Measurements from ENCODE around the gene ANKS6. TPM values are rescaled to one million over a fixed set of nuclear protein-coding genes. Genes with fewer than 3 reads are reported as not detected.

The ANKS6 gene
- total and polyA plus RNA-seq, 2 experiments from 2014 or later = 25.5 to 40.3 TPM

GRCh38 chr9:98790134-98790841 is 6.1 kb downstream of the ANKS6 start:
- Histone ChIP-seq H3K27ac (no peak overlapping the region), H3K27me3 (no peaks in the 10 kb centered on the region), H3K4me1 (ENCODE audit: low read depth) (peaks cover 10% of the 10 kb centered on the region), H3K9me3 (ENCODE audit: low read depth) (no peaks in the 10 kb centered on the region), H3K4me3 (no peak overlapping the region), H3K36me3 (peaks cover 5% of the 10 kb centered on the region)
- no peak for DNase-seq (ENCODE audit: low read depth in 1 of 2, low spot score in 1 of 2)
- TF ChIP-seq, protein P1, sequence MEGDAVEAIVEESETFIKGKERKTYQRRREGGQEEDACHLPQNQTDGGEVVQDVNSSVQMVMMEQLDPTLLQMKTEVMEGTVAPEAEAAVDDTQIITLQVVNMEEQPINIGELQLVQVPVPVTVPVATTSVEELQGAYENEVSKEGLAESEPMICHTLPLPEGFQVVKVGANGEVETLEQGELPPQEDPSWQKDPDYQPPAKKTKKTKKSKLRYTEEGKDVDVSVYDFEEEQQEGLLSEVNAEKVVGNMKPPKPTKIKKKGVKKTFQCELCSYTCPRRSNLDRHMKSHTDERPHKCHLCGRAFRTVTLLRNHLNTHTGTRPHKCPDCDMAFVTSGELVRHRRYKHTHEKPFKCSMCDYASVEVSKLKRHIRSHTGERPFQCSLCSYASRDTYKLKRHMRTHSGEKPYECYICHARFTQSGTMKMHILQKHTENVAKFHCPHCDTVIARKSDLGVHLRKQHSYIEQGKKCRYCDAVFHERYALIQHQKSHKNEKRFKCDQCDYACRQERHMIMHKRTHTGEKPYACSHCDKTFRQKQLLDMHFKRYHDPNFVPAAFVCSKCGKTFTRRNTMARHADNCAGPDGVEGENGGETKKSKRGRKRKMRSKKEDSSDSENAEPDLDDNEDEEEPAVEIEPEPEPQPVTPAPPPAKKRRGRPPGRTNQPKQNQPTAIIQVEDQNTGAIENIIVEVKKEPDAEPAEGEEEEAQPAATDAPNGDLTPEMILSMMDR (IDR thresholded peaks at IDR 0.05; ENCODE audit: low read depth, low read length) = no peak

GRCh38 chr9:98789483-98790133 is 6.7 kb downstream of the ANKS6 start:
- Histone ChIP-seq H3K27ac (no peak overlapping the region), H3K9me3 (ENCODE audit: low read depth) (no peaks in the 10 kb centered on the region), H3K4me1 (ENCODE audit: low read depth) (peaks cover 10% of the 10 kb centered on the region), H3K27me3 (no peaks in the 10 kb centered on the region), H3K36me3 (peaks cover 5% of the 10 kb centered on the region), H3K4me3 (no peak overlapping the region)
- DNase-seq (ENCODE audit: low read depth in 1 of 2, low spot score in 1 of 2) = no peak
- TF ChIP-seq, protein P1 (IDR thresholded peaks at IDR 0.05; ENCODE audit: low read depth, low read length) = no peak

- no peak overlapping the region for H3K4me3 ChIP-seq
- H3K27ac ChIP-seq = no peak overlapping the region
- H3K4me1 ChIP-seq (ENCODE audit: low read depth) = peaks cover 10% of the 10 kb centered on the region
- H3K9me3 ChIP-seq (ENCODE audit: low read depth) = no peaks in the 10 kb centered on the region
- no peak for DNase-seq (ENCODE audit: low read depth in 1 of 2, low spot score in 1 of 2)
- TF ChIP-seq, protein P1 (IDR thresholded peaks at IDR 0.05; ENCODE audit: low read depth, low read length) = no peak
- peaks cover 6% of the 10 kb centered on the region for H3K36me3 ChIP-seq
- no peaks in the 10 kb centered on the region for H3K27me3 ChIP-seq
Measured at GRCh38 chr9:98787766-98788335, 8.5 kb downstream of the ANKS6 start.

DNA sequence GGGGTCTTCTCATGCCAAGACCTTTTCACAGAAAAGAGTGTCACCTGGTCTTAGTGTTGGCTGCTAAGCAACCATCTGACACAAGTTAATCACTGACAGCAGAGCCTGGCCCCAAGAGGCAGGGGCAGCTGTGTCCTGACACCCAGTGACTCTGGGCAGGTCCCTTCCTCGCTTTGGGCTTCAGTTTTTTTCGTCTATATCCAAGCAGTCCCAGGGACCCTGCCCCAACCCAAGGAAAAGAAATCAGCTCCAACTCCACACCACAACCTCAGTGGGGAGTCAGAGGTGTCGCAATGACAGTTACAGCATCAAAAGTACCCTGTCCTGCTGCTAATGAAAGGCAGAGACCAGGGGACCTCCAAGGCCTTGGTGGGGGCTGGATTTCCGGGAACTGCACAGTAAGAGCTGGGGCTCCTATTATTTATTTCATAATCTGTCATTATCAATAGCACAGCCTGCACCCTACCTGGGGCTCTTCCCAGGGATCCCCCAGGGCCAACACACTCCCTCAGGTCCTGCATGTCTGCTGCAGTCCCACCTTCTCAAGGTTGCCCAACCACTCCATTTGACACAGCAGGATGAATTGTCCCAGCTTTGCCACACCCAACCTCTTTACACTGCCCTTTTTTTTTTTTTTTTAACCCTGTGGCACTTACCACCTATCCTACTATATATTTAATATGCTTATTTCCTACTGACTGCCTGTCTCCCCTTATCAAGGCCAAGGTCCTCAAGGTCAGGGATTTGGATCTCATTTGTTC is 9.4 kb downstream of the ANKS6 start:
- TF ChIP-seq, protein P1 (IDR thresholded peaks at IDR 0.05; ENCODE audit: low read depth, low read length) = no peak
- Histone ChIP-seq H3K36me3 (peaks cover 13% of the 10 kb centered on the region), H3K27ac (no peak overlapping the region), H3K4me3 (no peak overlapping the region), H3K27me3 (no peaks in the 10 kb centered on the region), H3K4me1 (ENCODE audit: low read depth) (peaks cover 7% of the 10 kb centered on the region), H3K9me3 (ENCODE audit: low read depth) (no peaks in the 10 kb centered on the region)
- no peak for DNase-seq (ENCODE audit: low read depth in 1 of 2, low spot score in 1 of 2)
